ENCODE measurements around the gene TMEM30B. TPM values are rescaled to one million over a fixed set of nuclear protein-coding genes. Genes with fewer than 3 reads are reported as not detected.

TMEM30B gene
- polyA plus RNA-seq, 1 of the 3 experiments (the other 2 are of a cell fraction) = 0.15 TPM

- TF ChIP-seq ZBTB33 (IDR thresholded peaks at IDR 0.05; ENCODE audit: borderline replicate concordance, low read depth) (no peak), TCF12 (IDR thresholded peaks at IDR 0.05) (no peak), GATA2 (CRISPR knock-in tag; IDR thresholded peaks at IDR 0.05) (no peak), JUND (IDR thresholded peaks at IDR 0.05) (no peak), RAD21 (IDR thresholded peaks at IDR 0.05; ENCODE audit: low read length) (no peak), MEF2A (IDR thresholded peaks at IDR 0.05; ENCODE audit: borderline replicate concordance, low read depth) (no peak), FOXJ3 (CRISPR knock-in tag; IDR thresholded peaks at IDR 0.05) (no peak), CHD2 (IDR thresholded peaks at IDR 0.05; ENCODE audit: low read length, partially characterized antibody) (no peak)
These were observed 3.4 kb downstream of the TMEM30B start (continued) for GRCh38 chr14:61277784-61278183.

DNA sequence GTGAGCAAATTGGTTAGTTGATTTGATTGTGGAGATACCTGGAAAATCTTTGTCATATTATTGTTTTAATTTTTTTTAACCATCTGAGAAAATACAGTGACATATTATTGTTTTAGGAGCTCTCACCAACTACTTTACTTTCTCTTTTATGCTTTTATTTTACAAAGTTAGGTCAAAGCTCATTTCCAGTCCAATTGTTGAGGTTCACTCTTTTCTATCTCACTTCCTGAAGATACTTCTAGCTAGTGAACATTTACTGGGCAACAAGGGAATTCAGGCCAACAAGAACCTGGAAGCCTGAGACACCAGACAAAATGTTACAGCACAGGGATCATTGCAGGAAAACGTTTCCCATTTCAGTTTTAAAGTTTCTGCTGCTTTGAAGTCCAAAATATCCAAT lies 3.9 kb downstream of the TMEM30B start:
- ChIA-PET CTCF (interaction anchor here (3.2 to 11.8 kb wide), 2 partner anchors 7 to 8 kb away, joined by 15 to 104 read pairs; no protein-coding TSS in a partner anchor), POLR2A (no interaction called here)
- Histone ChIP-seq H3K9me3 (no peaks in the 10 kb centered on the region), H3K9ac (no peak overlapping the region), H3K4me2 (no peak overlapping the region), H3K4me1 (ENCODE audit: control insufficient read depth in 1 of 2, insufficient read depth in 2 of 2, low read depth in 1 of 2, low read length in 1 of 2) (peaks cover 0 to 8% of the 10 kb centered on the region in 2 experiments; a peak in 1 of 4 replicates), H3K79me2 (ENCODE audit: insufficient read depth) (no peaks in the 10 kb centered on the region), H3K27ac (ENCODE audit: low read depth in 2 of 2, low read length in 1 of 2) (no peak overlapping the region), H3F3A (replicated peaks; ENCODE audit: insufficient read depth) (peaks cover 3% of the 10 kb centered on the region), H3K4me3 (ENCODE audit: low read depth in 2 of 2, low read length in 1 of 2) (no peak overlapping the region), H3K27me3 (ENCODE audit: insufficient read depth) (no peaks in the 10 kb centered on the region; the same call in 1 of the 2 replicates), H3K9me2 (no peaks in the 10 kb centered on the region), H4K20me1 (ENCODE audit: insufficient read depth) (no peaks in the 10 kb centered on the region), H3K36me3 (replicated peaks in 1 of 2; ENCODE audit: control insufficient read depth in 1 of 2, insufficient read depth in 2 of 2, low read length in 1 of 2) (no peaks in the 10 kb centered on the region), H2AFZ (ENCODE audit: low read depth) (no peak overlapping the region)
- WGBS (ENCODE audit: low lambda C conversion rate) = 38% methylated on average over 1 of the region's 1 CpG
- DNase-seq = no peak
- no peak for TF ChIP-seq PBX3 (IDR thresholded peaks at IDR 0.05)
- no peak for TF ChIP-seq CTCF (IDR thresholded peaks at IDR 0.05)
- TF ChIP-seq CHD2 (IDR thresholded peaks at IDR 0.05; ENCODE audit: low read length, partially characterized antibody) = no peak
- no peak for TF ChIP-seq FOSL2 (IDR thresholded peaks at IDR 0.05; ENCODE audit: borderline replicate concordance, low read depth)
- no peak for TF ChIP-seq YY1 (IDR thresholded peaks at IDR 0.05; ENCODE audit: low read depth)
- TF ChIP-seq GABPA (IDR thresholded peaks at IDR 0.05; ENCODE audit: low read depth) = no peak
- TF ChIP-seq REST (IDR thresholded peaks at IDR 0.05; ENCODE audit: low read depth, low read length) = no peak
- no peak for TF ChIP-seq SMC3 (IDR thresholded peaks at IDR 0.05; ENCODE audit: low read depth, low read length)
- TF ChIP-seq ELF1 (IDR thresholded peaks at IDR 0.05) = no peak
- TF ChIP-seq EP300 (IDR thresholded peaks at IDR 0.05; ENCODE audit: borderline replicate concordance in 1 of 2, low read depth in 1 of 2, low read length in 1 of 2) = no peak
- TF ChIP-seq USF1 (IDR thresholded peaks at IDR 0.05; ENCODE audit: borderline replicate concordance, low read depth) = no peak
- no peak for TF ChIP-seq RAD21 (IDR thresholded peaks at IDR 0.05; ENCODE audit: low read length)
- TF ChIP-seq JUND (IDR thresholded peaks at IDR 0.05) = no peak
- TF ChIP-seq TEAD4 (IDR thresholded peaks at IDR 0.05; ENCODE audit: borderline replicate concordance, insufficient read depth) = no peak
- TF ChIP-seq EZH2phosphoT487 (IDR thresholded peaks at IDR 0.05; ENCODE audit: borderline replicate concordance, low read depth) = no peak
- TF ChIP-seq RFX5 (IDR thresholded peaks at IDR 0.05; ENCODE audit: low read length) = no peak
- no peak for TF ChIP-seq NFIC (IDR thresholded peaks at IDR 0.05; ENCODE audit: borderline replicate concordance)
- TF ChIP-seq SIN3A (IDR thresholded peaks at IDR 0.05; ENCODE audit: borderline replicate concordance, low read depth, low read length) = no peak
- no peak for TF ChIP-seq NRF1 (IDR thresholded peaks at IDR 0.05; ENCODE audit: low read depth, low read length)

Measured in SK-N-SH (cell line).